Activated CD8-positive, alpha-beta memory T cell treated with anti-CD3 and anti-CD28 coated beads for 24 hours (primary cell): ENCODE results near the gene FBXL13.
"Not testable (repeated sequence)": the region's sequence is repeated elsewhere in the genome, so short reads cannot be mapped to it uniquely, and the experiment has no call there.

Experiments
- DNase-seq: peaks from one replicate; pipeline ENCODE4 v3.0.0-alpha.2; 2020

The FBXL13 gene

DNA sequence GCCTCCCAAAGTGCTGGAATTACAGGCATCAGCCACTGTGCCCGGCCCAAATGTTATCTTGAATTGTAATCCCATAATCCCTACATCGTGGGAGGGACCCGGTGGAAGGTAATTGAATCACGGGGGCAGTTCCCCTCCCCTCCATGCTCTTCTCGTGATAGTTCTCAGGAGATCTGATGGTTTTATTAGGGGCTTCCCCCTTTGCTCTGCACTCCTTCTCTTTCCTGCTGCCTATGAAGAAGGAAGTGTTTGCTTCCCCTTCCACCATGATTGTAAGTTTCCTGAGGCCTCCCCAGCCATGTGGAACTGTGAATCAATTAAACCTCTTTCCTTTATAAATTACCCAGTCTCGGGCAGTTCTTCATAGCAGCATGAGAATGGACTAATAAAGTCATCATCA is 3.6 kb upstream of the FBXL13 start:
- not testable (repeated sequence) for DNase-seq

DNA sequence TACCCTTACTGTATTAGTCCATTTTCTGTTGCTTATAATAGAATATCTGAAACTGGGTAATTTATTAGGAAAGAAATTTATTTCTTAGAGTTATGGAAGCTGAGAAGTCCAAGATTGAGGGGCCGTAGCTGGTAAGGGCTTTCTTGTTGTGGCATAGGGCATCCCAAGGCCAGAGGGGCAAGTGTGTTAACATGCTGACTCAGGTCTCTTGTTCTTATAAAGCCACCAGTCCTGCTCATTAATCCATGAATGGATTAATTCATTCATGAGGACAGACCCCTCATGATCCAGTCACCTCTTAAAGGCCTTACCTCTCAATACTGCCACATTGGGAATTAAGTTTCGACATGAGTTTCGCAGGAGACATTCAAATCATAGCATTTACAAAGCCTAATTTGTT is 2.7 kb upstream of the FBXL13 start:
- DNase-seq: no peak

DNA sequence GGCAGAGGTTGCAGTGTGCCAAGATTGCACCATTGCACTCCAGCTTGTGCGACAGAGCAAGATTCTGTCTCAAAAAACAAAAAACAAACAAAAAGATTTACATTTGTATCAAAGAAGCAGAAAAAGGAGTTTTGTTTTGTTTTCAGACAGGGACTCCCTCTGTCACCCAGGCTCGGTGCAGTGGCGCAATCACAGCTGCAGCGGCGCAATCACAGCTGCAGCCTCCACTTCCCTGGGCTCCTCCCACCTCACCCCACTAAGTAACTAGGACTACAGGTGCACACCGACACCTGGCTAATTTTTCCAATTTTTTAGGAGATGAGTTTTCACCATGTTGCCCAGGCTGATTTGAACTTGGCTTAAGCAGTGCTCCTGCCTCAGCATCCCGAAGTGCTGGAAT is 2.2 kb upstream of the FBXL13 start:
- no peak for DNase-seq

DNA sequence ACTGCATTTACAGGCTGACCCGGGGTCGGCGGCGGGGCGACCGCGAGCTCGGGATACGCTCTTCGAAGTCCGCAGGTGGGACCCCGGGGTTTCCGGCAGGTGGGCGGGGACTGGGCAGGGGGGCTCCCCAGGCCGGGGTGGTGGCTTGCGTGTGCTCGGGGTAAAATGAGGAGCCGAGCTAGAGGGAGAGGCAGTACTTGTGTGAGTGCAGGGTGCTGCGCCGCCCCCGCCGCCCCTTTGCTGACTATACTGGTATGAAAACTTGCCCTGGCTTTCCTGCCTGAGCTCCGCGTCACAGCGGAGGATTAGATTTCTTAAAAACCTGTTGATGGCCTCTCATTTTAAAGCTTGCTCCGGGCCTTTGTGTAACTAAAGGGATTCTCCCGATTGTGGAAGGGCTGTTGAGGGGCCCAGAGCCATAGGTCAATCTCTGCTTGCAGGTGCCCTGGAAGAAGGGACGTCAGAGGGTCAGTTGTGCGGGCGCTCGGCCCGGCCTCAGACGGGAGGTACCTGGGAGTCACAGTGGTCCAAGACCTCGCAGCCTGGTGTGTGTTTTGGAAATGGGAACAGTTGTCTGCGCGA is 832 bp upstream of the FBXL13 start:
- DNase-seq: peak; percentile 92

DNA sequence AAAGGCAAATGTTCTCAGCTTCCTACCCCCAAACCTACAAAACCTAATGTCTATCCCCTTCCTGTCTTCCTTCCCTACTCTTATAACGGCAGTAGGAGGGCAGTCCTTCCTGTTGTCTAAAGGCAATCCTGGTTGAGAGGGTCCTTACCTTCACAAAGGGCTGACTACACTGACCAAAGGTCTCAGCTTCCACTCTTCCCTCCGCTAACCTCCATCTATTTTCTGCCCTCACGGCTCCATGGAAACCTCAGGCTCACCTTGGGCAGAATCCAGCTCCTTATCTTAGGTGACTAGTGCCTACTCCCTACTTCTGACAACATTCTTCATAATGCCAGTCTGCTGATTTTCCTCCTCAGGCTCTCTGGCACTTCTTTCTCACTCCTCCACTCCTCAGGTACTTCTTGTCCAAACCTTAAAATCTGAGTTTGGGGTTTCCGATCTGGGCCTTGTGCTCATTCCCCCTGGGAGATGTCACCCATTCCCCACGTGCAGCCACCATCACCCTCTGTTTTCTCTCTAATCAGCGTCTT is 542 bp downstream of the FBXL13 start:
- DNase-seq: no peak

DNA sequence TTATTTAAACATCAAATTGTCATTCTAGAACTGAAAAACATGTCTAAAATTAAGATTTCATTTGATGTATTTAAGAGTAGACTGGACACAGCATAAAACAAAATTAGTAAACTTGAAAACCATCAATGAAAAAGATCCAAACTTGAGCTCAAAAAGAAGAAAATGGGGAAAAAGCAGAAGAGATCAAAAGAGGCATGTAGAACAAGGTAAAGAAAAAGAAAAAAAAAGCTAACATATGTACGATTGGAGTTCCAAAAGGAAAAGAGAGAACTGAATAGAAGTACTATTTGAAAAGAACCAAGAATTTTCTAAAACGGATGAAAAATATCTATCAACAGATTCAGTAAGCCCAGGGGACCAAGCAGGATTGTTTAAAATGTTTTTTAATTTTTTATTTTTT is 3.6 kb downstream of the FBXL13 start:
- no peak for DNase-seq

DNA sequence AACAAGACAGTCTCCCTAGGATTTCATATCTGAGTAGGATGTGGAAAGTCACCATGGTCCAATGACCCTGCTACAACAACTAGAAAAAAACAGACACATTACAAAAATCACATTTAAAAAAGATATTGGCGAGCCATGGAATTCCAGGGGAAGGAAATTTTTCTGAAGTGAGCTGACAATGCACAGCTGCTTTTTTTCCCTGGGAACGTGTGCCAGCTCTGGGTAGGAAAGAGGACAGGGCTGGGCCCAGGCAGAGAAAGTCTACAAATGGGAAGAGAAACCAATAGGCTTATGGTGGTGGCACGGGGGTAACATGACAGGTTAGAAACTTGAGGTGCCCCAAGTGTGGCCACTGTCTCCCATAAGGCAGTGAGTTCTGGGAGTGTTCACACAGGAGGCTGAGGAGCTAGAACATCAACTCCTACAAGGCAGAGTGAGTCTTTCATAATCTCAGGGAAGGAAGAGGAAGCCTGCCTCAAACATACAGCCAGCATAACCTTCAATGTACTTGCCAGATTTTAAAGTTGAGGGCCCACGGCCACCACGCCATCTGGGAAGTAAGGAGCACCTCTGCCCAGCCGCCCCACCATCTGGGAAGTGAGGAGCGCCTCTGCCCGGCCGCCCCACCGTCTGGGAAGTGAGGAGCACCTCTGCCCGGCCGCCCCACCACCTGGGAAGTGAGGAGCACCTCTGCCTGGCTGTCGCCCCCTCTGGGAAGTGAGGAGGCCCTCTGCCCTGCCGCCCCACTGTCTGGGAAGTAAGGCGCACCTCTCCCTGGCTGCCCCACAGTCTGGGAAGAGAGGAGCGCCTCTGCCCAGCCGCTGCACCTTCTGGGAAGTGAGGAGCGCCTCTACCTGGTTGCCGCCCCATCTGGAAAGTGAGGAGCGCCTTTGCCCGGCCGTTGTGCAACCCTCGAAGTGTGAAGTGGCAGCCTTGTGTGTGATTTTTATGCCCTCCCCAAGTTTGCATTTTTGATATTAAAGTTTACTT is 5.9 kb downstream of the FBXL13 start:
- DNase-seq: no peak

DNA sequence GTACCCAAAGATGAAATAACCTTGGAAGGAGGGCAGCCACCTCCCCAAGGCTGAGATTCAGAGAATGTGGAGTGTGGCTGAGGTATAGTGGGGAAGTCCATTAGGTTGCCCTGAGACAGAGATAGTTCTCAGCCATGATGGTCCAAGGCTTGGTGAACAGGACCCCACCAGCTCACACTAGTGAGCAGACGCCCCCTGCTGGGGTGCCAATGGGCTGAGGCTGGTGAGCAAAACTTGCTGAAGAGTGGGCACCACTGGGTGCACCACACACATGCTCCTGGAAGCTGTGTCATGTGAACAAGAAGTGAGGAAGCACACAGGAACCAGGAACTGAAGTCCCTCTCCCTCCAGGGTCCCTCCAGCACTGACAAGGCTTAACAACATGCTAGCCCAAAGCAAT is 8.9 kb downstream of the FBXL13 start:
- peak; percentile 69 for DNase-seq

DNA sequence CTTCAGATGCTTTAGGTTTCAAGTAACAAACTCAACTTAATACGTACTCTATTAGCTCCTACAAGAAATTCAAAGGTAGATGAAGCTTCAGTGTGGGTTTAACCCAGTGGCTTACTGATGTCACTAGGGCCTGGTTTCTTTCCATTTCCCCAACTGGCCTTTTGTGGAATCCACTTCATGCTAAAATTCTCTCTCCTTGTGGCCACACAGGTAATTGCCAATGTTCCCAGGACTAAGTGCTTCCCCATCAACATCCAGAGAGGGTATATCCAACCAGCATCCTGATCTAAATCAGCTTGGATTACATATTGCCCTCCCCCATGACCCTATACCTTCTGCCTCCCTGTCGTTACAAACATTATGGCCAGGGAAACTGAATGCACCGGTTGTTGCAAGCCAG is 10.7 kb downstream of the FBXL13 start:
- DNase-seq: no peak

DNA sequence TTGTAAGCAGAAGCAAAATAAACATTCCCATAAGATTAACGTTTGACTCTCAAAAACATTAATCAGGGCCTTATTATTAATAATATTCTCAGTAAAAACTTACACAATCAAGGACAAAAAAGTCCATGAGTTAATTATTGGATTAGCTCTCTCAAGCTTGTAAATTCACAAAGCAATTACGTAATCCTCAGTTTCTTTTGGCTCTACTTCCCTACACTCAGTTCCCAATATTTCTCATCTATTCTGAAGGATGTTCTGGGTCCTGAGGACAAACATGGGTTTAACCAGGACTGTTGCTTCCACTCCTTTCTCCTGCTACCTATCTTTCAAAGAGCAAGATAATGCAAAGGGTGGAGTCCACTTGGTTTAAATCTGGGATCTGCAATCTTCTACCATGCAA is 15.1 kb downstream of the FBXL13 start:
- DNase-seq: no peak

DNA sequence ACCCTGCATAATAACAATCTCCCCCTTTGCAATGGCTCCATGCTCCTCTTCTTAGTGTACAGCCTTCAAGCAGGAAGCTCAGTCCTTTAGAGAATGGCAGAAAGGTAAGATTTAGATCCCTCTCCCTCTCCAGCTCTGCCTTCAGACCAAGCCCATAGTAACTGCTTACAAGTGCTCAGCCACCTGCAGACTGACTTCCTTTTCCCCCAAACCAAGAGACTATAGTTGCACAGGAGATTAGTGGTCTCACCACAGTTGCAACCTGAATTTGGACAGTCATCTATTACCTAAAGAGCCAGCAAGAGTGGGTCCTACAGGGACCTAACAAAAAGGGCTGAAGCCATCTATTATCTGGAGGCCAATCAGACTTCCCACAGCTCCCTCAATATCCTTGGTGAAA is 16.5 kb downstream of the FBXL13 start:
- DNase-seq: no peak

DNA sequence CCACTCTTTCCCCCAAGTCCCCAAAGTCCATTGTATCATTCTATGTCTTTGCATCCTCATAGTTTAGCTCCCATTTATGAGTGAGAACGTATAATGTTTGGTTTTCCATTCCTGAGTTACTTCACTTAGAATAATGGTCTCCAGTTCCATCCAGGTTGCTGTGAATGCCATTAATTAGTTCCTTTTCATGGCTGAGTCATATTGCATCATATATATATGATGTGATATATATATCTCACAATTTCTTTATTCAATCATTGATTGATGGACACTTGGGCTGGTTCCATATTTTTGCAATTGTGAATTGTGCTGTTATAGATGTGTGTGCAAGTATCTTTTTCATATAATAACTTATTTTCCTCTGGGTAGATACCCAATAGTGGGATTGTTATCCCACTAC is 18.6 kb downstream of the FBXL13 start:
- not testable (repeated sequence) for DNase-seq

DNA sequence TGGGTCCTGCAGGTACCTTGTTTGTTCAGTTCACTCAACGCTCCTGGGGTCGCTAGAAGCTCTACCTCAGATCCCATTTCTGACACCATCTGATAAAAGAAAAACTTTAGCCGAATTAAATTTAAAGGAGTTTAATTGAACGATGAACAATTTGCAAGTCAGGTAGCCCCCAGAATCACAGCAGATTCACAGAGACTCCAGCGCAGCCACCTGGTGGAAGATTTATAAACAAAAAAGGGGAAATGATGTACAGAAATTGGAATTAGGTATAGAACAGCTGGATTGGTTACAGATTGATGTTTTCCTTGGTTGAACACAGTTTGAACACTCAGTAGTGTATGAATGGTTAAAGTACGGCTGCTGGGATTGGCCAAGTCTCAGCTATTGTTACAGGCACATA is 23.1 kb downstream of the FBXL13 start:
- DNase-seq: no peak

DNA sequence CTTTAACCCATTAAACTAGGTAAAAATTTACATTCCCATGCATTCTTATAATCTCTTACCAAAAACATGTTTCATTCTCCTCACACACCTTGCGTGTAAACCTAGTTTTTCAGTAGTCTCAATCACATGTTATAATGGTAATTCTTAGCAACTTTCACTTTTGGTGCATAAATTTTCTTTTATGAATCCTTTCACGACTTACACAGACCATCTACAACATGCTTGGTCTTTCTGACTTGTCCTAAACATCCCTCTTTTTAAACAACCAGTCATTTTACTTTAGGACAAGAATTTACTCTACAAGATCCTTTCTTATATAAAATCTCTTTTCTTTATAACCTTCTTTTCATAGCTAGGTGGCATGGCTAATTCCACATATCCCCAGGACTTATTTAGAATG is 25.8 kb downstream of the FBXL13 start:
- DNase-seq: no peak

DNA sequence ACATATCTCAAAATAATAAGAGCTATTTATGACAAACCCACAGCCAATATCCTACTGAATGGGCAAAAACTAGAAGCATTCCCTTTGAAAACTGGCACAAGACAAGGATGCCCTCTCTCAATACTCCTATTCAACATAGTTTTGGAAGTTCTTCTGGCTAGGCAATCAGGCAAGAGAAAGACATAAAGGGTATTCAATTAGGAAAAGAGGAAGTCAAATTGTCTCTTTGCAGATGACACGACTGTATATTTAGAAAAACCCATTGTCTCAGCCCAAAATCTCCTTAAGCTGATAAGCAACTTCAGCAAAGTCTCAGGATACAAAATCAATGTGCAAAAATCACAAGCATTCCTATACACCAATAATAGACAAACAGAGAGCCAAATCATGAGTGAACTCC is 32.8 kb downstream of the FBXL13 start:
- not testable (repeated sequence) for DNase-seq

DNA sequence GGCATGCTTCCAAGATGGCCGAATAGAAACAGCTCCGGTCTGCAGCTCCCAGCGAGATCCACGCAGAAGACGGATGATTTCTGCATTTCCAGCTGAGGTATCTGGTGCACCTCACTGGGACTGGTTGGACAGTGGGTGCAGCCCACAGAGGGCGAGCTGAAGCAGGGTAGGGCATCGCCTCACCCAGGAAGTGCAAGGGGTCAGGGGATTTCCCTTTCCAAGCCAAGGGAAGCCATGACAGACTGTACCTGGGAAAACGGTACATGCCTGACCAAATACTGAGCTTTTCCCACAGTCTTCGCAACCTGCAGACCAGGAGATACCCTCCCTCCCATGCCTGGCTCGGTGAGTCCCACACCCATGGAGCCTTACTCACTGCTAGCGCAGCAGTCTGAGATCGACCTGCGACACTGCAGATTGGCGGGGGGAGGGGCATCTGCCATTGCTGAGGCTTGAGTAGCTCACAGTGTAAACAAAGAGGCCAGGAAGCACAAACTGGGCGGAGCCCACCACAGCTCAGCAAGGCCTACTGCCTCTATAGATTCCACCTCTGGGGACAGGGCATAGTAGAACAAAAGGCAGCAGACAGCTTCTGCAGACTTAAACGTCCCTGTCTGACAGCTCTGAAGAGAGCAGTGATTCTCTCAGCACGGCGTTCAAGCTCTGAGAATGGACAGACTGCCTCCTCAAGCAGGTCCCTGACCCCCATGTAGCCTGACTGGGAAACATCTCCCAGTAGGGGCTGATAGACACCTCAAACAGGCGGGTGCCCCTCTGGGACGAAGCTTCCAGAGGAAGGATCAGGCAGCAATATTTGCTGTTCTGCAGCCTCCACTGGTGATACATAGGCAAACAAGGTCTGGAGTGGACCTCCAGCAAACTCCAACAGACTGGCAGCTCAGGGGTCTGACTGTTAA is 36.5 kb downstream of the FBXL13 start:
- not testable (repeated sequence) for DNase-seq

DNA sequence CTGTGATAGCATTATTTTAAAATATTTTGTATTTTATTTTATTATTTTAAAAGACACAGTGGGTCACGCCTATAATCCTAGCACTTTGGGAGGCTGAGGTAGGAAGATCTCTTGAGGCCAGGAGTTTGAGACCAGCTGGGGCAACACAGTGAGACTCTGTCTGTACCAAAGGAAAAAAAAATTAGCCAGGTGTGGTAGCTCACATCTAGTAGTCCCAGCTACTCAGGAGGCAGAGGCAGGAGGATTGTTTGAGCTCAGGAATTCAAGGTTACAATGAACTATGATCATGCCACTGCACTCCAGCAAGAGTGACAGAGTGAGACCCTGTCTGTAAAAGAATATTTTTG is 37.1 kb downstream of the FBXL13 start:
- DNase-seq: no peak

DNA sequence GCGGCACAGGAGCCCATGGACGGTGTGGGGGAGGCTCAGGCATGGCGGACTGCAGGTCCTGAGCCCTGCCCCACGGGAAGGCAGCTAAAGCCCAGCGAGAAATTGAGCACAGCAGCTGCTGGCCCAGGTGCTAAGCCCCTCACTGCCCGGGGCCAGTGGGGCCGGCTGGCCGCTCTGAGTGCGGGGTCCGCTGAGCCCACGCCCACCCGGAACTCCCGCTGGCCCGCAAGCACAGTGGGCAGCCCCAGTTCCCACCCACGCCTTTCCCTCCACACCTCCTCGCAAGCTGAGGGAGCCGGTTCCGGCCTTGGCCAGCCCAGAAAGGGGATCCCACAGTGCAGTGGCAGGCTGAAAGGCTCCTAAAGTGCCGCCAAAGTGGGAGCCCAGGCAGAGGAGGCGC is 40.3 kb downstream of the FBXL13 start:
- DNase-seq: not testable (repeated sequence)

DNA sequence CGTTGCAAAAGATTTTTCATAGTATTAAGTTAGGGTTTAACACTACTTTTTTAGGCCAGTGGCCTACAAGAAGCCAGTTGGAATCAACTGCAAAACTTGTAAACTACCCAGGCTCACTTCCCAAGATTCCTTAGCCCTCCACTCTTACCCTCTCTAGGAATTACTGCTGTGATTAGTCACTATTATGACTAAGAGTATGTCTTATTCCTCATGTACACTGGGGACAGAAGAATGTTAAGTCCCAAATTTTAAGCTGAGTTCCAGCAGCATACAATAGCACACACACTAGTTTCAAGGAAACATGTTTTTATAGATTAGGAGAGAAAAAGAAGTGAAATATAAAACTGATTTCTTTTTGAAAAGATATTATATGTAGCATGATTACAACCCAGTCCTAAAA is 42.8 kb downstream of the FBXL13 start:
- DNase-seq: no peak

DNA sequence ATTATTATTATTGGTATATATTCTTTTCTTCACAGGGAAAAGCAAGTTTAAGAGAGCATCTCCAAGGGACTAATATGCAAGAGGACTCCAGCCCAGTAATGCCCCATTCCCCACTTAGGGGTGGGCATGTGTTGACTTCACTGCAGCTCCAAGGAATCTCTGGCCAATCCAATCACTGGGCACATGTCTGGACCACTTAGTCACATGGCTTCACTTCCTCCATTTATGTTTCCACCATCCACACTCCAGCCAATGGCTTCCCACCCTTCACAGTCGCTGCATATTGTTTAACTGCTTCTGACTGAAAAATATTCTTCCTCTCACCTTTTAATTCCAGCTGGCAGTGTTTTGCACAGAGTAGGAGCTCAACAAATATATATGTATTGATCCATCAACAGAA is 43.6 kb downstream of the FBXL13 start:
- no peak for DNase-seq

DNA sequence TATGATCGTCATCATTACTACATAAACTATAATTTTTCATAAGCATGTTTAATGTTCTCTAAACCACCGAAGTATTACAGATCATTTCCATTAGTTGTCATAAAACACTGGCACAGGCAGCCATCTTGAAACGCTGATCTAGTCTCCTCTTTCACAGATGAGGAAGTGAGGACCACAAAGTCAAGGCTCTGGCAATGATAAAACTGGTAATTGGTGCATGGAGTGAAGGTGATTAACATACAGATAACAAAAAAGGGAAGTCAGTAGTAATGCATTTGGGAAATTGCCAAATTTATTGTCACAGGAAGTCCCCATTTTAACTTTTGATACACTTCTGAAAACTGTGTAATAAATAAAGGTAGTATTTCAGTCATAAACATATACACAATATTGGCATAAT is 49.3 kb downstream of the FBXL13 start:
- DNase-seq: no peak

DNA sequence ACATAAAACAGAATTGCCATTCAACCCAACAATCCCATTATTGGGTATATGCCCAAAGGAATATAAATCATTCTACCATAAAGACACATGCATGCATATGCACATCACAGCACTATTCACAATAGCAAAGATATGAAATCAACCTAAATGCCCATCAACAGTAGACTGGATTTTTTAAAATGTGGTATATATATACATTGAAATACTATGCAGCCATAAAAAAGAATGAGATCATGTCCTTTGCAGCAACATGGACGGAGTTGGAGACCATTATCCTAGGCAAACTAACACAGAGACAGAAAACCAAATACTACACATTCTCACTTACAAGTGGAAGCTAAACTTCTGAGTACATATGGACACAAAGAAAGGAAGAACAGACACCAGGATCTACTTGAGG is 51.0 kb downstream of the FBXL13 start:
- not testable (repeated sequence) for DNase-seq

DNA sequence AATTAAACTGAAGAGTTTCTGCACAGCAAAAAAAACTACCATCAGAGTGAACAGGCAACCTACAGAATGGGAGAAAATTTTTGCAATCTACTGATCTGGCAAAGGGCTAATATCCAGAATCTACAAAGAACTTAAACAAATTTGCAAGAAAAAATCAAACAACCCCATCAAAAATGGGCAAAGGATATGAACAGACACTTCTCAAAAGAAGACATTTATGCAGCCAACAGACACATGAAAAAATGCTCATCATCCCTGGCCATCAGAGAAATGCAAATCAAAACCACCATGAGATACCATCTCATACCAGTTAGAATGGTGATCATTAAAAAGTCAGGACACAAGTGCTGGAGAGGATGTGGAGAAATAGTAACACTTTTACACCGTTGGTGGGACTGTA is 53.1 kb downstream of the FBXL13 start:
- not testable (repeated sequence) for DNase-seq
